ENCODE measurements around the gene LASP1NB. TPM values are rescaled to one million over a fixed set of nuclear protein-coding genes. Genes with fewer than 3 reads are reported as not detected.

The LASP1NB gene

GRCh38 chr17:38978180-38978579 is 52.8 kb downstream of the LASP1NB start:
- H3K27ac ChIP-seq (ENCODE audit: insufficient read depth, low read length): no peak overlapping the region
- BruUV-seq (replicated peaks): no TSS peak
- H4K8ac ChIP-seq (ENCODE audit: low read depth in 2 of 2, low read length in 2 of 2): no peak overlapping the region
- DNase-seq: no peak
- H3K18ac ChIP-seq (ENCODE audit: low read depth, low read length): no peak overlapping the region
- no peak overlapping the region for H4K5ac ChIP-seq (ENCODE audit: low read depth, low read length)
- in situ Hi-C loops (cut with MboI; ENCODE audit: low sequenced_read_pairs) (no loop called here), intact Hi-C loops (cut with micrococcal nuclease) (no loop called here), dilution Hi-C loops (cut with HindIII; ENCODE audit: low sequenced_read_pairs, unreplicated experiment) (no loop called here)
- no peaks in the 10 kb centered on the region for H3K36me3 ChIP-seq (ENCODE audit: control insufficient read depth, insufficient read depth, low read length)
- no peak overlapping the region for H3K4me3 ChIP-seq (ENCODE audit: insufficient read depth, low read depth, low read length)
- peak overlapping the region; percentile 51 for H2AFZ ChIP-seq (replicated peaks; ENCODE audit: low read length, poor library complexity)
- H3K9ac ChIP-seq (ENCODE audit: low read depth, low read length): no peak overlapping the region
- POLR2A ChIA-PET (ENCODE audit: unreplicated experiment): no interaction called here
- no peak overlapping the region for H3K23ac ChIP-seq (ENCODE audit: low read depth, low read length)
- H2BK120ac ChIP-seq (ENCODE audit: low read depth, low read length): peak overlapping the region; percentile 42
- WGBS, 2 experiments (ENCODE audit: extremely low coverage in 2 of 2, insufficient read length in 1 of 2): no CpG with 5 or more reads among the region's 4 CpGs
- no peak overlapping the region for H2AK9ac ChIP-seq (replicated peaks; ENCODE audit: low read depth, low read length, poor library complexity)
- peak overlapping the region; percentile 55; the same call in 1 of the 2 replicates for H2BK20ac ChIP-seq (ENCODE audit: low read depth, low read length)
- ATAC-seq (ENCODE audit: low read depth): no peak
- peak overlapping the region; percentile 34; the same call in 1 of the 2 replicates for H3K4ac ChIP-seq (ENCODE audit: low read depth, low read length)
- no peak overlapping the region for H3K4me2 ChIP-seq (ENCODE audit: low read depth, low read length)
- H3K79me1 ChIP-seq (ENCODE audit: low read depth in 1 of 2, low read length in 2 of 2): no peaks in the 10 kb centered on the region
- no peak for TF ChIP-seq CEBPB (IDR thresholded peaks at IDR 0.05; ENCODE audit: low read depth, low read length)
- no peak for TF ChIP-seq SMC3 (IDR thresholded peaks at IDR 0.05; ENCODE audit: low read depth, low read length)
- TF ChIP-seq RCOR1 (IDR thresholded peaks at IDR 0.05; ENCODE audit: insufficient replicate concordance, low read length): no peak
- no peak for TF ChIP-seq RAD21 (IDR thresholded peaks at IDR 0.05; ENCODE audit: low read length)
- TF ChIP-seq NFE2L2 (IDR thresholded peaks at IDR 0.05; ENCODE audit: low read depth, low read length): no peak
- TF ChIP-seq RFX5 (IDR thresholded peaks at IDR 0.05; ENCODE audit: low read depth, low read length): no peak
- no peak for TF ChIP-seq BHLHE40 (IDR thresholded peaks at IDR 0.05; ENCODE audit: low read depth, low read length)
- peaks cover 9% of the 10 kb centered on the region for H3K4me1 ChIP-seq (ENCODE audit: control insufficient read depth, insufficient read depth, low read length)
- CTCF ChIA-PET: no interaction called here
- H2BK5ac ChIP-seq (ENCODE audit: low read depth, low read length, poor library complexity, severe bottlenecking): no peak overlapping the region
- peaks cover 6% of the 10 kb centered on the region for H3K9me1 ChIP-seq (ENCODE audit: insufficient read depth, low read length)
- H3K27me3 ChIP-seq (ENCODE audit: control insufficient read depth, insufficient read depth, low read length): no peaks in the 10 kb centered on the region
- peak overlapping the region; percentile 57; the same call in 1 of the 2 replicates for H4K91ac ChIP-seq (ENCODE audit: insufficient read depth, low read depth, low read length)
- H3K14ac ChIP-seq (replicated peaks; ENCODE audit: low read depth, low read length): no peak overlapping the region; the same call in 1 of the 2 replicates
- H2AK5ac ChIP-seq (ENCODE audit: low read depth, low read length): peak overlapping the region; percentile 90
- H2BK15ac ChIP-seq (ENCODE audit: low read depth, low read length): no peak overlapping the region
- no peaks in the 10 kb centered on the region for H4K20me1 ChIP-seq (ENCODE audit: insufficient read depth, low read length)
- H3K56ac ChIP-seq (ENCODE audit: extremely low read depth, insufficient read depth, low read length): no peak overlapping the region
- H3K9me3 ChIP-seq (ENCODE audit: control insufficient read depth, insufficient read depth, low read length): no peaks in the 10 kb centered on the region

Small RNAs within 50 kb of the gene (microRNA-seq; reads per million reads assigned to microRNA genes)
- 0.73 to 2.1 reads per million in 2 experiments for gene MIR6779 (ENCODE audit: insufficient read depth in 1 of 2, insufficient read length in 1 of 2, unreplicated experiment in 1 of 2)

Small RNAs within 50 kb of the gene (small RNA-seq; reads per million reads assigned to genes)
- 0 reads per million in 5 experiments for gene MIR6779

Other genes with a start within 250 kb of the LASP1NB start
- gene MLLT6, start 220.3 kb upstream of the LASP1NB start, total RNA-seq (2012; rRNA removed): 7.2 and 7.5 TPM in 2 replicates
- gene MLLT6, start 220.3 kb upstream of the LASP1NB start, polyA plus RNA-seq (2012; rRNA removed): 21.2 and 22.7 TPM in 2 replicates
- 1.3 and 1.4 TPM in 2 replicates for gene CISD3, start 195.3 kb upstream of the LASP1NB start, total RNA-seq (2012; rRNA removed)
- gene CISD3, start 195.3 kb upstream of the LASP1NB start, polyA plus RNA-seq (2012; rRNA removed): 14.1 and 20.3 TPM in 2 replicates
- gene PCGF2, start 177.3 kb upstream of the LASP1NB start, total RNA-seq (2012; rRNA removed): 1.1 and 1.4 TPM in 2 replicates
- 18.2 and 27.8 TPM in 2 replicates for gene PCGF2, start 177.3 kb upstream of the LASP1NB start, polyA plus RNA-seq (2012; rRNA removed)
- gene PSMB3, start 172.9 kb upstream of the LASP1NB start, total RNA-seq (2012; rRNA removed): 510 and 828 TPM in 2 replicates
- 480 and 525 TPM in 2 replicates for gene PSMB3, start 172.9 kb upstream of the LASP1NB start, polyA plus RNA-seq (2012; rRNA removed)
- 40.0 and 40.8 TPM in 2 replicates for gene PIP4K2B, start 126.1 kb upstream of the LASP1NB start, total RNA-seq (2012; rRNA removed)
- 29.3 and 40.2 TPM in 2 replicates for gene PIP4K2B, start 126.1 kb upstream of the LASP1NB start, polyA plus RNA-seq (2012; rRNA removed)
- 9.1 and 9.7 TPM in 2 replicates for gene CWC25, start 100.3 kb upstream of the LASP1NB start, total RNA-seq (2012; rRNA removed)
- 14.9 and 16.1 TPM in 2 replicates for gene CWC25, start 100.3 kb upstream of the LASP1NB start, polyA plus RNA-seq (2012; rRNA removed)
- gene RPL23, start 71.9 kb upstream of the LASP1NB start, total RNA-seq (2012; rRNA removed): 1,170 and 2,401 TPM in 2 replicates
- 1,882 and 2,308 TPM in 2 replicates for gene RPL23, start 71.9 kb upstream of the LASP1NB start, polyA plus RNA-seq (2012; rRNA removed)
- 79.8 and 113 TPM in 2 replicates for gene LASP1, start 55.6 kb upstream of the LASP1NB start, total RNA-seq (2012; rRNA removed)
- 262 and 304 TPM in 2 replicates for gene LASP1, start 55.6 kb upstream of the LASP1NB start, polyA plus RNA-seq (2012; rRNA removed)
- gene FBXO47, start 41.8 kb downstream of the LASP1NB start, total RNA-seq (2012; rRNA removed): under 0.01 TPM in 1 of 2 replicates, not detected in the other
- gene FBXO47, start 41.8 kb downstream of the LASP1NB start, polyA plus RNA-seq (2012; rRNA removed): not detected in 2 replicates
- under 0.01 and 0.28 TPM in 2 replicates for gene PLXDC1, start 226.0 kb downstream of the LASP1NB start, total RNA-seq (2012; rRNA removed)
- 0.37 and 0.50 TPM in 2 replicates for gene PLXDC1, start 226.0 kb downstream of the LASP1NB start, polyA plus RNA-seq (2012; rRNA removed)
- gene ARL5C, start 240.5 kb downstream of the LASP1NB start, total RNA-seq (2012; rRNA removed): not detected in 2 replicates
- not detected in 2 replicates for gene ARL5C, start 240.5 kb downstream of the LASP1NB start, polyA plus RNA-seq (2012; rRNA removed)

Data from IMR-90 (cell line).